Heart left ventricle (tissue), 16 donors: Measurements from ENCODE around the gene PACRG. TPM values are rescaled to one million over a fixed set of nuclear protein-coding genes. Genes with fewer than 3 reads are reported as not detected.

Source experiments
- ATAC-seq, 4 donors: fragments of 200-7000 bp; cut with Tn5 transposase; one replicate each; pipeline ENCODE4 v1.9.1; 2020 to 2022; ENCODE audit warnings: moderate library complexity in 4 of 4, mild to moderate bottlenecking in 3 of 4, moderate number of reproducible peaks in 1 of 4
- DNase-seq, 5 donors: peaks; one replicate each; pipeline ENCODE4 v3.0.0-alpha.2; 2020
- H3K27ac ChIP-seq, 12 donors: fragments of 200-600 bp; sonication (generic) in 4 of 12; one replicate each; pipeline versions ENCODE4 v1.5.0 to v1.8.0; 2016 to 2022; ENCODE audit warnings: mild to moderate bottlenecking in 2 of 12
- H3K27me3 ChIP-seq, 9 donors: fragments of 200-600 bp; sonication (generic) in 2 of 9; one replicate each; pipeline versions ENCODE4 v1.5.1 to v1.8.0; 2016 to 2022; ENCODE audit warnings: mild to moderate bottlenecking in 3 of 9
- H3K36me3 ChIP-seq, 9 donors: fragments of 200-600 bp; sonication (generic) in 2 of 9; one replicate each; pipeline versions ENCODE4 v1.5.0 to v1.8.0; 2018 to 2022; ENCODE audit warnings: mild to moderate bottlenecking in 2 of 9
- H3K4me1 ChIP-seq, 12 donors: fragments of 200-600 bp; sonication (generic) in 4 of 12; one replicate each; pipeline versions ENCODE4 v1.5.0 to v1.8.0; 2016 to 2022; ENCODE audit warnings: mild to moderate bottlenecking in 3 of 12
- H3K4me3 ChIP-seq, 12 donors: fragments of 200-600 bp; sonication (generic) in 4 of 12; one replicate each; pipeline versions ENCODE4 v1.5.0 to v1.8.0; 2017 to 2022; ENCODE audit warnings: mild to moderate bottlenecking in 9 of 12, moderate library complexity in 4 of 12
- H3K9me3 ChIP-seq, 12 donors: fragments of 200-600 bp; sonication (generic) in 4 of 12; one replicate each; pipeline versions ENCODE4 v1.5.0 to v1.8.0; 2016 to 2022; ENCODE audit warnings: mild to moderate bottlenecking in 1 of 12
- POLR2A ChIP-seq, 2 donors: fragments of 450-650 bp; IDR thresholded peaks; one replicate each; pipeline ENCODE4 v1.6.1; 2017; ENCODE audit warnings: antibody characterized with exemption in 2 of 2, mild to moderate bottlenecking in 2 of 2, moderate library complexity in 2 of 2
- WGBS, 4 donors: extraction: QIAGEN DNeasy Blood & Tissue Kit in 2 of 4; methylation state at CpG; one replicate each; pipeline versions ENCODE4 v1.1.5 to v1.1.7; 2013 to 2018; 5-methylcytosine and 5-hydroxymethylcytosine counted together
- intact Hi-C, 10 donors: fragments of 100-400 bp; cut with DNase I; formaldehyde crosslinking; loops; one replicate each; pipeline versions ENCODE4 v1.11.1 to v1.14.2; 2022
- polyA plus RNA-seq, 2 donors: library from polyadenylated mRNA; stranded (reverse); fragments of 200-250 nt; gene quantifications; one replicate each; pipeline ENCODE4 v1.2.3, GENCODE V29; 2013
- total RNA-seq, 9 donors: library from RNA; depleted of rRNA in 2 of 9; stranded (reverse); fragments of >200 nt in 2 of 9; fragmentation: NEBNext Ultra II Directional in 3 of 9; extraction: Animal tissue kit (Norgen Biotek cat#: 25700) in 3 of 9; gene quantifications; one replicate each; pipeline versions ENCODE4 v1.1.0 to v1.2.4, GENCODE V29; 2016 to 2023
- TF ChIP-seq, protein P1 (sequence below), 12 donors: fragments of 200-600 bp; sonication (generic) in 4 of 12; IDR thresholded peaks; one replicate each; pipeline versions ENCODE4 v1.5.0 to v1.8.0; 2018 to 2022; ENCODE audit warnings: antibody characterized with exemption in 12 of 12, mild to moderate bottlenecking in 5 of 12
- donor health status: ischemic (EF 13 %, LVEDD 7.1; RV severe dilation, severe dysfunction).
- donor health status: healthy with polysubstance abuse.
- donor health status: DM: no; HTN: yes; CAD: no.
- donor health status: DM: no; HTN: no; CAD: no.
- donor health status: ischemic (EF 25% LVEDD 6.9; RV normal size, moderate dysfunction).
- donor health status: ischemic (EF 25% LVEDD 5.7; RV mildly dilated, moderate dysfunction).
- donor health status: healthy.
- donor health status: DM: yes; HTN: yes; CAD: no.
- donor health status: ischemic (EF 35%, LVEDD 5.7; RV mildly dilated, moderate dysfunction).
- donor health status: nonischemic (EF 11% LVEDD 7.7; RV severe dilation, severe dysfunction).
- donor health status: DM: yes; HTN: yes; CAD: no.
- donor health status: PGD.
- donor health status: ischemic (EF 29% LVEDD 5.4; RV normal size, mild dysfunction).
- donor health status: nonischemic (EF 23%, LVEDD 6.1; RV moderate dilation, normal function).

Gene PACRG
- total and polyA plus RNA-seq, 11 donors, result 2.0 to 83.3 (median 11.8) TPM

DNA sequence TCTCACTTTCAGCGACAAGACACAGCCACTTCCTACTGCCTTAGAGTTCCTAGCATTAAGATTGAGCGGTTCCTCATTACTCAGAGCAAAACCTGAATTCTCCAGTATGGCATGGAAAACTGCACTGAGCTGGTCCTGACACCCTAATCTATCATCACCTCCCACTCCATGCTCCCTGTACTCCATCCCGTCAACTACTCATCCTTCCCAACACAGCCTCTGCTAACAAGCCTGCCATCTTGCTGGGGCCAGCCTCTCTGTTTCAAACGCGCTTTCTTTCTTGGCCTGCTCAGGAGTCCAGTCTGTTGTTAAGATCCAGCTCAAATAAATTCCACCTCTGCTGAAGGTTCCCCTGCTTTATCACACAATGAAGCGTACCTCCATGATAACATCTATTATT, 12.2 kb upstream of the PACRG start:
- Histone ChIP-seq H3K27me3 (no peaks in the 10 kb centered on the region), H3K36me3 (no peaks in the 10 kb centered on the region), H3K9me3 (peaks cover 0 to 3% (median 0%) of the 10 kb centered on the region in 12 donors), H3K4me3 (no peak overlapping the region), H3K4me1 (peaks cover 0 to 10% (median 0%) of the 10 kb centered on the region in 12 donors), H3K27ac (no peak overlapping the region)
- DNase-seq (no peak), ATAC-seq (no peak)
- TF ChIP-seq, protein P1, sequence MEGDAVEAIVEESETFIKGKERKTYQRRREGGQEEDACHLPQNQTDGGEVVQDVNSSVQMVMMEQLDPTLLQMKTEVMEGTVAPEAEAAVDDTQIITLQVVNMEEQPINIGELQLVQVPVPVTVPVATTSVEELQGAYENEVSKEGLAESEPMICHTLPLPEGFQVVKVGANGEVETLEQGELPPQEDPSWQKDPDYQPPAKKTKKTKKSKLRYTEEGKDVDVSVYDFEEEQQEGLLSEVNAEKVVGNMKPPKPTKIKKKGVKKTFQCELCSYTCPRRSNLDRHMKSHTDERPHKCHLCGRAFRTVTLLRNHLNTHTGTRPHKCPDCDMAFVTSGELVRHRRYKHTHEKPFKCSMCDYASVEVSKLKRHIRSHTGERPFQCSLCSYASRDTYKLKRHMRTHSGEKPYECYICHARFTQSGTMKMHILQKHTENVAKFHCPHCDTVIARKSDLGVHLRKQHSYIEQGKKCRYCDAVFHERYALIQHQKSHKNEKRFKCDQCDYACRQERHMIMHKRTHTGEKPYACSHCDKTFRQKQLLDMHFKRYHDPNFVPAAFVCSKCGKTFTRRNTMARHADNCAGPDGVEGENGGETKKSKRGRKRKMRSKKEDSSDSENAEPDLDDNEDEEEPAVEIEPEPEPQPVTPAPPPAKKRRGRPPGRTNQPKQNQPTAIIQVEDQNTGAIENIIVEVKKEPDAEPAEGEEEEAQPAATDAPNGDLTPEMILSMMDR (IDR thresholded peaks at IDR 0.05), result no peak
- TF ChIP-seq POLR2A (IDR thresholded peaks at IDR 0.05), result no peak
- intact Hi-C loops, result no loop called here
- WGBS, 4 donors, result 93 to 96% (median 95%) methylated on average over 6 of the region's 6 CpGs

GRCh38 chr6:162719528-162719927, 8.2 kb upstream of the PACRG start:
- Histone ChIP-seq H3K27ac (peak overlapping the region in 9 of 12 donors; percentile 1 to 96 (median 82)), H3K4me1 (peaks cover 0 to 27% (median 7%) of the 10 kb centered on the region in 12 donors), H3K27me3 (no peaks in the 10 kb centered on the region), H3K9me3 (peaks cover 0 to 3% (median 0%) of the 10 kb centered on the region in 12 donors), H3K4me3 (no peak overlapping the region), H3K36me3 (no peaks in the 10 kb centered on the region)
- ATAC-seq (no peak), DNase-seq (no peak)
- intact Hi-C loops, result no loop called here
- WGBS, 4 donors, result 81 to 91% (median 86%) methylated on average over 1 of the region's 1 CpG
- TF ChIP-seq POLR2A (IDR thresholded peaks at IDR 0.05), result no peak
- TF ChIP-seq, protein P1 (IDR thresholded peaks at IDR 0.05), result no peak

DNA sequence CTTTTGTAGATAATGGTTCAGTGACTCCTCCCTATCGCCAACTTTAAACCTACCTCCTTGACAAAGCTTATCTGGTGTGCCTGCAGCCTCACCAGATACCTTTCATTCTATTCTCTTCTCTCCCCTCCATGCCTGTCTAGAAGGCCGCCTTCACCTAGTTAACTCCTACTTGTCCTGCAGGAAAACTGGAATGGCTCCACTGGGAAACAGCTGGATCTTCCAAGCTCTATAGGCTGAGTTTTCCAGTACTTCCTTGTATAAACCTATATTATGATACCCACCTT, 6.4 kb upstream of the PACRG start:
- peak overlapping the region; percentile 39 to 96 (median 82) for H3K27ac ChIP-seq
- H3K4me1 ChIP-seq, result peaks cover 0 to 35% (median 10%) of the 10 kb centered on the region in 12 donors
- WGBS, 4 donors, result 56 to 64% (median 61%) methylated on average over 2 of the region's 2 CpGs
- no peak for DNase-seq
- intact Hi-C loops, result loop anchor here in 6 of 10 donors (5.0 to 10.0 kb wide), 7 partner anchors 97 to 693 kb away; partner anchors contain the start of gene QKI (in 2 of the 6)
- no peaks in the 10 kb centered on the region for H3K27me3 ChIP-seq
- H3K4me3 ChIP-seq, result no peak overlapping the region
- peak; percentile 27 to 70 (median 48) for ATAC-seq
- TF ChIP-seq, protein P1 (IDR thresholded peaks at IDR 0.05), result no peak
- no peak for TF ChIP-seq POLR2A (IDR thresholded peaks at IDR 0.05)
- no peaks in the 10 kb centered on the region for H3K36me3 ChIP-seq
- peaks cover 0 to 3% (median 0%) of the 10 kb centered on the region in 12 donors for H3K9me3 ChIP-seq

DNA sequence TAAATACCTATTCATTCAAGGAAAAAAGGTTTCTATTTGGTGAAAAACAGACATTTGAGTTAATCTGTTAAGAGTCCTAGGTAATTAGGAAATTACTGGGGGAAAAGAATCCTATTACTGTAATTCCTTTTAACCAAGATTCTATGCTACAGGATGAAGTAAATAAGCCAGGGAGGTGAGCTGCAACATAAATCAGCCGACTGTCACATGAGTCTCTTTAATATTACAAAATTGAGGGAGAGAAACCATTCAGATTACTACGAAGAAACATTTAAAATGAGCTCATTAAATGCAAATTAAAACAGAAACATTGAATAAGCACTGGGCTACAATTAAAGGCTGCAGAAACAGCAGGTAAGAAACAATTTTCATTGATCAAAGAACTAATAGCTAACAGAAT, 5.5 kb upstream of the PACRG start:
- Histone ChIP-seq H3K4me3 (no peak overlapping the region), H3K27ac (peak overlapping the region in 10 of 12 donors; percentile 39 to 96 (median 84)), H3K9me3 (peaks cover 0 to 1% (median 0%) of the 10 kb centered on the region in 12 donors), H3K27me3 (no peaks in the 10 kb centered on the region), H3K36me3 (no peaks in the 10 kb centered on the region), H3K4me1 (peaks cover 0 to 41% (median 16%) of the 10 kb centered on the region in 12 donors)
- no peak for ATAC-seq
- DNase-seq, result no peak
- intact Hi-C loops, result loop anchor here in 6 of 10 donors (5.0 to 10.0 kb wide), 7 partner anchors 97 to 693 kb away; partner anchors contain the start of gene QKI (in 2 of the 6)
- 84 to 91% (median 88%) methylated on average over 2 of the region's 2 CpGs for WGBS, 4 donors
- TF ChIP-seq POLR2A (IDR thresholded peaks at IDR 0.05), result no peak

- intact Hi-C loops, result loop anchor here in 6 of 10 donors (5.0 to 10.0 kb wide), 7 partner anchors 98 to 692 kb away; partner anchors contain the start of gene QKI (in 2 of the 6)
- no peaks in the 10 kb centered on the region for H3K27me3 ChIP-seq
- peak overlapping the region in 8 of 12 donors; percentile 5 to 96 (median 84) for H3K27ac ChIP-seq
- no peaks in the 10 kb centered on the region for H3K36me3 ChIP-seq
- 88 to 98% (median 96%) methylated on average over 1 of the region's 1 CpG for WGBS, 4 donors
- DNase-seq (no peak), ATAC-seq (no peak)
- peaks cover 0 to 41% (median 16%) of the 10 kb centered on the region in 12 donors for H3K4me1 ChIP-seq
- H3K4me3 ChIP-seq, result no peak overlapping the region
- TF ChIP-seq POLR2A (IDR thresholded peaks at IDR 0.05), result no peak
- TF ChIP-seq, protein P1 (IDR thresholded peaks at IDR 0.05), result no peak
- H3K9me3 ChIP-seq, result no peaks in the 10 kb centered on the region
Observed at GRCh38 chr6:162722633-162723032, 5.1 kb upstream of the PACRG start.
